Motor neuron (in vitro differentiated cells): ENCODE results near the gene MTO1. TPM values are rescaled to one million over a fixed set of nuclear protein-coding genes. Genes with fewer than 3 reads are reported as not detected.
"Not testable (repeated sequence)": the region's sequence is repeated elsewhere in the genome, so short reads cannot be mapped to it uniquely, and the experiment has no call there.

Experiments used
- ATAC-seq, 8 experiments: fragments of 200-7000 bp; cut with Tn5 transposase; replicated peaks in 6 of 8; 2 replicates each; pipeline ENCODE4 v1.8.0; 2021; ENCODE audit warnings: mild to moderate bottlenecking in 8 of 8, moderate library complexity in 8 of 8
- H3K27ac ChIP-seq, 2 donors: fragments of 250-450 bp; sonication (Bioruptor Pico); 2 replicates each; pipeline ENCODE4 v1.9.0; 2021; ENCODE audit warnings: antibody characterized with exemption in 2 of 2, mild to moderate bottlenecking in 2 of 2, moderate library complexity in 1 of 2
- H3K4me1 ChIP-seq, 2 donors: fragments of 250-450 bp; sonication (Bioruptor Pico); replicated peaks in 1 of 2; 2 replicates each; pipeline ENCODE4 v1.6.1; 2021; ENCODE audit warnings: antibody characterized with exemption in 2 of 2, mild to moderate bottlenecking in 2 of 2, moderate library complexity in 1 of 2
- H3K4me3 ChIP-seq, 5 donors: fragments of 250-450 bp; sonication (Bioruptor Pico); 2 replicates each; pipeline ENCODE4 v1.9.0; 2021; ENCODE audit warnings: antibody characterized with exemption in 5 of 5, mild to moderate bottlenecking in 5 of 5, moderate library complexity in 4 of 5
- WGBS, 10 experiments: fragments of 450-650 bp; shearing (Covaris generic); methylation state at CpG; one replicate each; pipeline ENCODE4 v1.0.0; 2022; 5-methylcytosine and 5-hydroxymethylcytosine counted together
- in situ Hi-C, 9 experiments: fragments of 400-800 bp; cut with MboI; loops; one replicate each; pipeline ENCODE4 v1.15.0; 2021; ENCODE audit warnings: low sequenced_read_pairs in 9 of 9, low pct_unique_long_range_greater_than_20kb in 2 of 9; ENCODE audit not compliant: unreplicated experiment in 9 of 9
- total RNA-seq, 8 experiments: library from RNA; unstranded; fragments of 300-600 nt; gene quantifications; 2 replicates each; pipeline versions ENCODE4 v1.2.3 to v1.2.4, GENCODE V29; 2022

Gene MTO1
- total RNA-seq, 8 experiments from 2014 or later = 18.9 to 35.1 (median 25.2) TPM

- H3K27ac ChIP-seq = no peak overlapping the region
- WGBS, 10 experiments = 62 to 100% (median 88%) methylated on average over 1 to 2 of the region's 2 CpGs; no CpG with 5 or more reads in 1 of the 10 experiments
- in situ Hi-C loops = no loop called here
- H3K4me1 ChIP-seq = no peaks in the 10 kb centered on the region
- H3K4me3 ChIP-seq = no peak overlapping the region
- no peak for ATAC-seq
These were observed 10.3 kb downstream of the MTO1 start for GRCh38 chr6:73471686-73472290.

GRCh38 chr6:73476723-73477122, 15.2 kb downstream of the MTO1 start:
- 86 to 100% (median 99%) methylated on average over 1 to 8 of the region's 10 CpGs; no CpG with 5 or more reads in 1 of the 10 experiments for WGBS, 10 experiments
- Histone ChIP-seq H3K4me1 (no peaks in the 10 kb centered on the region), H3K4me3 (no peak overlapping the region), H3K27ac (no peak overlapping the region)
- in situ Hi-C loops = no loop called here
- no peak for ATAC-seq

GRCh38 chr6:73477407-73477806, 15.9 kb downstream of the MTO1 start:
- ATAC-seq = no peak
- in situ Hi-C loops = no loop called here
- 90 to 100% (median 100%) methylated on average over 1 to 4 of the region's 4 CpGs; no CpG with 5 or more reads in 3 of the 10 experiments for WGBS, 10 experiments
- no peaks in the 10 kb centered on the region for H3K4me1 ChIP-seq
- H3K4me3 ChIP-seq = no peak overlapping the region
- no peak overlapping the region for H3K27ac ChIP-seq

GRCh38 chr6:73481969-73482368, 20.4 kb downstream of the MTO1 start:
- ATAC-seq = no peak
- no peak overlapping the region for H3K27ac ChIP-seq
- WGBS, 10 experiments = 0 to 97% (median 94%) methylated on average over 1 to 10 of the region's 12 CpGs
- H3K4me1 ChIP-seq = no peaks in the 10 kb centered on the region
- in situ Hi-C loops = no loop called here
- H3K4me3 ChIP-seq = no peak overlapping the region

- in situ Hi-C loops = no loop called here
- no peaks in the 10 kb centered on the region for H3K4me1 ChIP-seq
- no peak overlapping the region for H3K4me3 ChIP-seq
- WGBS, 10 experiments = 50 to 100% (median 97%) methylated on average over 1 to 2 of the region's 2 CpGs; no CpG with 5 or more reads in 4 of the 10 experiments
- no peak overlapping the region for H3K27ac ChIP-seq
- no peak for ATAC-seq
These were observed 22.9 kb downstream of the MTO1 start for GRCh38 chr6:73484438-73484837.

GRCh38 chr6:73487473-73487872, 25.9 kb downstream of the MTO1 start:
- WGBS, 10 experiments = 87 to 100% (median 100%) methylated on average over 1 to 7 of the region's 7 CpGs; no CpG with 5 or more reads in 4 of the 10 experiments
- in situ Hi-C loops = no loop called here
- no peak for ATAC-seq
- H3K27ac ChIP-seq = no peak overlapping the region
- no peak overlapping the region for H3K4me3 ChIP-seq
- no peaks in the 10 kb centered on the region for H3K4me1 ChIP-seq

- ATAC-seq = no peak
- no peaks in the 10 kb centered on the region for H3K4me1 ChIP-seq
These were observed 29.8 kb downstream of the MTO1 start for GRCh38 chr6:73491377-73491776.

GRCh38 chr6:73497915-73498314, 36.4 kb downstream of the MTO1 start:
- WGBS, 10 experiments = 57 to 100% (median 100%) methylated on average over 1 to 3 of the region's 3 CpGs; no CpG with 5 or more reads in 2 of the 10 experiments
- ATAC-seq = no peak

More at GRCh38 chr6:73491377-73491776, 29.8 kb downstream of the MTO1 start:
- Histone ChIP-seq H3K27ac (no peak overlapping the region), H3K4me3 (no peak overlapping the region)
- in situ Hi-C loops = no loop called here

GRCh38 chr6:73503027-73503772, 41.7 kb downstream of the MTO1 start:
- Histone ChIP-seq H3K4me3 (no peak overlapping the region), H3K27ac (no peak overlapping the region), H3K4me1 (no peaks in the 10 kb centered on the region)
- ATAC-seq = no peak
- WGBS, 10 experiments = 38 to 100% (median 82%) methylated on average over 1 to 2 of the region's 2 CpGs
- in situ Hi-C loops = loop anchor here in 5 of 9 experiments (25.0 kb wide), 2 partner anchors 109 to 134 kb away; no protein-coding TSS in a partner anchor

More at GRCh38 chr6:73497915-73498314, 36.4 kb downstream of the MTO1 start:
- in situ Hi-C loops = no loop called here
- Histone ChIP-seq H3K4me3 (no peak overlapping the region), H3K4me1 (no peaks in the 10 kb centered on the region), H3K27ac (no peak overlapping the region)

- in situ Hi-C loops = loop anchor here in 5 of 9 experiments (25.0 kb wide), 2 partner anchors 108 to 133 kb away; no protein-coding TSS in a partner anchor
- ATAC-seq = no peak
- Histone ChIP-seq H3K4me1 (no peaks in the 10 kb centered on the region), H3K27ac (no peak overlapping the region), H3K4me3 (no peak overlapping the region)
- 20 to 100% (median 79%) methylated on average over 1 to 2 of the region's 2 CpGs; no CpG with 5 or more reads in 2 of the 10 experiments for WGBS, 10 experiments
These were observed 42.6 kb downstream of the MTO1 start for GRCh38 chr6:73504160-73504559.

- Histone ChIP-seq H3K27ac (no peak overlapping the region), H3K4me1 (no peaks in the 10 kb centered on the region), H3K4me3 (no peak overlapping the region)
- in situ Hi-C loops = loop anchor here in 5 of 9 experiments (25.0 kb wide), 2 partner anchors 107 to 132 kb away; no protein-coding TSS in a partner anchor
- ATAC-seq = no peak
These were observed 43.6 kb downstream of the MTO1 start for GRCh38 chr6:73505142-73505541.

- not testable (repeated sequence) for H3K4me3 ChIP-seq, H3K27ac ChIP-seq, ATAC-seq, H3K4me1 ChIP-seq
- WGBS, 10 experiments = 80 to 100% (median 97%) methylated on average over 1 to 8 of the region's 8 CpGs; no CpG with 5 or more reads in 2 of the 10 experiments
- in situ Hi-C loops = loop anchor here in 5 of 9 experiments (25.0 kb wide), 2 partner anchors 107 to 132 kb away; no protein-coding TSS in a partner anchor
These were observed 44.2 kb downstream of the MTO1 start for GRCh38 chr6:73505705-73506104.

- H3K4me3 ChIP-seq = no peak overlapping the region
- peak in 1 of 8 experiments; percentile 4 for ATAC-seq
- 67 to 98% (median 89%) methylated on average over 1 to 5 of the region's 6 CpGs; no CpG with 5 or more reads in 1 of the 10 experiments for WGBS, 10 experiments
- no peaks in the 10 kb centered on the region for H3K4me1 ChIP-seq
- in situ Hi-C loops = loop anchor here in 5 of 9 experiments (25.0 kb wide), 2 partner anchors 106 to 131 kb away; no protein-coding TSS in a partner anchor
- H3K27ac ChIP-seq = no peak overlapping the region
These were observed 44.7 kb downstream of the MTO1 start for GRCh38 chr6:73506246-73506645.
